ENCODE data around the gene RHOT1. TPM values are rescaled to one million over a fixed set of nuclear protein-coding genes. Genes with fewer than 3 reads are reported as not detected.
"Not testable (repeated sequence)": the region's sequence is repeated elsewhere in the genome, so short reads cannot be mapped to it uniquely, and the experiment has no call there.

The RHOT1 gene
- total RNA-seq, 6 experiments from 2014 or later = 20.8 to 26.8 (median 23.6) TPM

DNA sequence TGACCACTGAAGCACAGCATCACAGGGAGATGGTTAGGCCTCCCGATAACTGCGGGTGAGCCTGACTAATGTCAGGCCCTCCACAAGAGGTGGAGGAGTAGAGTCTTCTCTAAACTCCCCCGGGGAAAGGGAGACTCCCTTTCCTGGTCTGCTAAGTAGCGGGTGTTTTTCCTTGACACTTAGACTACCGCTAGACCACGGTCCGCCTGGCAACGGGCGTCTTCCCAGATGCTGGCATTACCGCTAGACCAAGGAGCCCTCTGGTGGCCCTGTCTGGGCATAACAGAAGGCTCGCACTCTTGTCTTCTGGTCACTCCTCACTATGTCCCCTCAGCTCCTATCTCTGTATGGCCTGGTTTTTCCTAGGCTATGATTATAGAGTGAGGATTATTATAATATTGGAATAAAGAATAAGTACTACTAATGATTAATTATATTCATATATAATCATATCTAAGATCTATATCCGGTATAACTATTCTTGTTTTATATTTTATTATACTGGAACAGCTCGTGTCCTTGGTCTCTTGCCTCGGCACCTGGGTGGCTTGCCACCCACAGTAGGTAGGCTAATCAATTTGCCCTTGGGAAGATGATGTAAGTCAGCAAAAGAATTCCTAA is 6.7 kb upstream of the RHOT1 start:
- not testable (repeated sequence) for H3K27ac Mint-ChIP-seq
- peak; percentile 41 for DNase-seq

DNA sequence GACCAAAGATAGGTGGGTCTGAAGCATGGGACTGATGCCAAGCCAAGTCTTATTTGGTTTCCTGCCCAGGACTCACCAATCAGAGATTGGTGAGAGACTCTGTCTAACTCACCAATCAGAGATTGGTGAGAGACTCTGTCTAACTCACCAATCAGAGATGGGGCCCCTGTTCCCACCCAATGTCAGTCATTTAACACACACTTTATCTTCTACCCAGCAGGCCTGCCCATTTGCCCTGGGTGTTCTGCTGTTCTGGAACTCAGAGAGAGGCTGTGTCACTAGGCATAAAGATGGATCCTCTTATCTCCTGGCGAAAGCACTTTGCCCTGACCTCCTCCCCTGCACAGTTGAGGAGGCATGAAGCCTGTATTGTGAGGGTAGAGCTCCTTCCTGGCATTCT is 5.4 kb upstream of the RHOT1 start:
- TF ChIP-seq, protein P1, sequence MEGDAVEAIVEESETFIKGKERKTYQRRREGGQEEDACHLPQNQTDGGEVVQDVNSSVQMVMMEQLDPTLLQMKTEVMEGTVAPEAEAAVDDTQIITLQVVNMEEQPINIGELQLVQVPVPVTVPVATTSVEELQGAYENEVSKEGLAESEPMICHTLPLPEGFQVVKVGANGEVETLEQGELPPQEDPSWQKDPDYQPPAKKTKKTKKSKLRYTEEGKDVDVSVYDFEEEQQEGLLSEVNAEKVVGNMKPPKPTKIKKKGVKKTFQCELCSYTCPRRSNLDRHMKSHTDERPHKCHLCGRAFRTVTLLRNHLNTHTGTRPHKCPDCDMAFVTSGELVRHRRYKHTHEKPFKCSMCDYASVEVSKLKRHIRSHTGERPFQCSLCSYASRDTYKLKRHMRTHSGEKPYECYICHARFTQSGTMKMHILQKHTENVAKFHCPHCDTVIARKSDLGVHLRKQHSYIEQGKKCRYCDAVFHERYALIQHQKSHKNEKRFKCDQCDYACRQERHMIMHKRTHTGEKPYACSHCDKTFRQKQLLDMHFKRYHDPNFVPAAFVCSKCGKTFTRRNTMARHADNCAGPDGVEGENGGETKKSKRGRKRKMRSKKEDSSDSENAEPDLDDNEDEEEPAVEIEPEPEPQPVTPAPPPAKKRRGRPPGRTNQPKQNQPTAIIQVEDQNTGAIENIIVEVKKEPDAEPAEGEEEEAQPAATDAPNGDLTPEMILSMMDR (IDR thresholded peaks at IDR 0.05) = no peak
- Mint-ChIP-seq H3K4me3 (no peak overlapping the region), H3K9me3 (no peaks in the 10 kb centered on the region), H3K27ac (no peak overlapping the region), H3K4me1 (ENCODE audit: low read depth) (peaks cover 16% of the 10 kb centered on the region), H3K36me3 (ENCODE audit: low read depth) (no peaks in the 10 kb centered on the region), H3K27me3 (ENCODE audit: insufficient read depth) (peaks cover 3% of the 10 kb centered on the region)
- DNase-seq = no peak

More for the DNA sequence above, 6.7 kb upstream of the RHOT1 start:
- not testable (repeated sequence) for H3K9me3 Mint-ChIP-seq; H3K36me3 Mint-ChIP-seq (ENCODE audit: low read depth); H3K27me3 Mint-ChIP-seq (ENCODE audit: insufficient read depth); H3K4me1 Mint-ChIP-seq (ENCODE audit: low read depth); H3K4me3 Mint-ChIP-seq
- TF ChIP-seq, protein P1 (IDR thresholded peaks at IDR 0.05) = peak; percentile 81

DNA sequence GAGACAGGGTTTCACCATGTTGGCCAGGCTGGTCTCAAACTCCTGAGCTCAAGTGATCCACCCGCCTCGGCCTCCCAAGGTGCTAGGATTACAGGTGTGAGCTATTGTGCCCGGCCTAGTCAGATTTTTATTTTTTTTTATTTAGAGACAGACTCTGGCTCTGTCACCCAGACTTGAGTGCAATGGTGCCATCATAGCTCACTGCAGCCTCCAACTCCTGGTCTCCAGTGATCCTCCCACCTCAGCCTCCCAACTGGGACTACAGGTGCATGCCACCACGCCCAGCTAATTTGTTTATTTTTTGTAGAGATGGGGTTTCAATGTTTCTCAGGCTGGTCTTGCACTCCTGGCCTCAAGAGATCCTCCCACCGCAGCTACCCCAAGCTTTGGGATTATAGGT is 2.8 kb upstream of the RHOT1 start:
- H3K9me3 Mint-ChIP-seq; H3K27ac Mint-ChIP-seq; H3K4me3 Mint-ChIP-seq; H3K36me3 Mint-ChIP-seq (ENCODE audit: low read depth); H3K27me3 Mint-ChIP-seq (ENCODE audit: insufficient read depth); DNase-seq: not testable (repeated sequence)
- peaks cover 27% of the 10 kb centered on the region for H3K4me1 Mint-ChIP-seq (ENCODE audit: low read depth)

DNA sequence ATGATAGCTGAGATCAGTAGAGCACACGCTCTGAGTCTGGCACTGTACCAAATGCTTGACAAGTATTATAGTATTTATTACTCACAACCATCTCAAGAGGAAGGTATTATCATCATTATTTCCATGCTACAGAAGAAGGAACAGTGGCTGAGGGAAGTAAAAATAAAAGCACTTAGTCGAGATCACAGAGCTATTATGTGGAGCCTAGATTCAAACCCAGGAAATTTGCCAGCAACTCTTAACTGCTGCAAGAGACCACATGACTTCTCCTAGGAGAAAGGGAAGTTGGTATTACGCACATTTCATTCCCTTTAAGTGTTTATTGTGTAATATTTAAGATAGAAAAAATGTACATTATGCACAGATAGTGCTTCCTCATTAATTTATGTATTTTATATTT is 1.0 kb upstream of the RHOT1 start:
- TF ChIP-seq, protein P1 (IDR thresholded peaks at IDR 0.05) = no peak
- Mint-ChIP-seq H3K36me3 (ENCODE audit: low read depth) (no peaks in the 10 kb centered on the region), H3K27ac (peak overlapping the region; percentile 94), H3K4me1 (ENCODE audit: low read depth) (peaks cover 27% of the 10 kb centered on the region), H3K9me3 (no peaks in the 10 kb centered on the region), H3K27me3 (ENCODE audit: insufficient read depth) (peaks cover 2% of the 10 kb centered on the region), H3K4me3 (peak overlapping the region; percentile 97)
- peak; percentile 82 for DNase-seq

DNA sequence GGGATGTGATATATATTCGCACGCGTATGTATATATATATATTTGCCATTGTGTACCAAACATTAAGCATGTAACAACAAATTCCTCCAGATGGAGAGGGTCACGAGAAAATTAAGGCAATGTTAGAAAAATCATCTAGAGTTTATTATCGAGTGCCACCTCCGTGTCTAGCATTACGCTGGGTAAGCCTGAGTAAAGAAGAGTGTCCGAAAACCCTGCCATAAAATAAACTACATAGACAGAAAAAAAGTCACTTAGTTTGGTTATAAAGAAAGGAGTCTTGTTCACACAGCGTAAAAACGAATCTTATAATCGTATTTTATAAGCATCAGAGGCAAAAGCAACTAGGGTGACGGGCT is 644 bp upstream of the RHOT1 start:
- peak overlapping the region; percentile 97 for H3K4me3 Mint-ChIP-seq
- H3K27me3 Mint-ChIP-seq (ENCODE audit: insufficient read depth) = peaks cover 2% of the 10 kb centered on the region
- no peaks in the 10 kb centered on the region for H3K36me3 Mint-ChIP-seq (ENCODE audit: low read depth)
- no peaks in the 10 kb centered on the region for H3K9me3 Mint-ChIP-seq
- no peak for DNase-seq
- peak overlapping the region; percentile 94 for H3K27ac Mint-ChIP-seq
- peaks cover 27% of the 10 kb centered on the region for H3K4me1 Mint-ChIP-seq (ENCODE audit: low read depth)
- TF ChIP-seq, protein P1 (IDR thresholded peaks at IDR 0.05) = no peak

DNA sequence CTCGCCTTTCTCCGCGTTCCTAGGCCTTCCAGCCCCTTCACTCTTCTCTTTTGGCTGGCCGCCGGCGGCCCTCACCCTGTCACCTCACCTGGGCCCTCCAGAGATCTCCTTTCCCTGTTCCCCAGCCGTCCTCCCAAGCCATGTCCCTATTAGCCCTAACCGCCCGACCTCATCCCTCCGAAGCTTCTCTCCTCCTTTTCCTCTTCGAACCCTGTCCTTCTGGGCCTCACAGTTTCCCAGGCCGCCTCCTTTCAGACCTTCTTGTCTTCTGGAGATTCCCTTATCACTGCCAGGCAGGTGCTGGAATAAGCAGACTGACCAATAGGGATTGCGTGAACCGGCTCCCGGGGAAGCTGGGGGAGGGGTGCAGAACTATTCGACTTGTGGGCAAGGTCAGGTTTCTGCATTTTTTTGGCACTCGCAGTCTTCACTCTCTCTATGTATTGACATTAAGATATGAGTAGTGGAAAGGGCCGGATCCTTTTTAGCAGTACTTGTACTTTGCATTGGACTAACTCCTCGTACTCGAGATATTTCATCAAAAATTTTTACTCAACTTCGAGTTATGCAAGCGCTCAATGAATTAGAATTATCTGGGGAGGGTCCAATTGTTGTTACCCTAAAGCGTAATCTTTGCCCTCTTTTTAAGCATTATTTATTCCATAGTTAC is 690 bp downstream of the RHOT1 start:
- no peaks in the 10 kb centered on the region; the same call in 1 of the 2 replicates for H3K27me3 Mint-ChIP-seq (ENCODE audit: insufficient read depth)
- peak; percentile 48 for DNase-seq
- peaks cover 27% of the 10 kb centered on the region for H3K4me1 Mint-ChIP-seq (ENCODE audit: low read depth)
- H3K36me3 Mint-ChIP-seq (ENCODE audit: low read depth) = no peaks in the 10 kb centered on the region
- peak overlapping the region; percentile 80 for H3K27ac Mint-ChIP-seq
- H3K4me3 Mint-ChIP-seq = peak overlapping the region; percentile 97
- TF ChIP-seq, protein P1 (IDR thresholded peaks at IDR 0.05) = no peak
- H3K9me3 Mint-ChIP-seq = no peaks in the 10 kb centered on the region
